ENCODE data around the gene LRRC55. TPM values are rescaled to one million over a fixed set of nuclear protein-coding genes. Genes with fewer than 3 reads are reported as not detected.

LRRC55 gene
- total RNA-seq, 1 experiment from 2014 or later, result 0.79 TPM

DNA sequence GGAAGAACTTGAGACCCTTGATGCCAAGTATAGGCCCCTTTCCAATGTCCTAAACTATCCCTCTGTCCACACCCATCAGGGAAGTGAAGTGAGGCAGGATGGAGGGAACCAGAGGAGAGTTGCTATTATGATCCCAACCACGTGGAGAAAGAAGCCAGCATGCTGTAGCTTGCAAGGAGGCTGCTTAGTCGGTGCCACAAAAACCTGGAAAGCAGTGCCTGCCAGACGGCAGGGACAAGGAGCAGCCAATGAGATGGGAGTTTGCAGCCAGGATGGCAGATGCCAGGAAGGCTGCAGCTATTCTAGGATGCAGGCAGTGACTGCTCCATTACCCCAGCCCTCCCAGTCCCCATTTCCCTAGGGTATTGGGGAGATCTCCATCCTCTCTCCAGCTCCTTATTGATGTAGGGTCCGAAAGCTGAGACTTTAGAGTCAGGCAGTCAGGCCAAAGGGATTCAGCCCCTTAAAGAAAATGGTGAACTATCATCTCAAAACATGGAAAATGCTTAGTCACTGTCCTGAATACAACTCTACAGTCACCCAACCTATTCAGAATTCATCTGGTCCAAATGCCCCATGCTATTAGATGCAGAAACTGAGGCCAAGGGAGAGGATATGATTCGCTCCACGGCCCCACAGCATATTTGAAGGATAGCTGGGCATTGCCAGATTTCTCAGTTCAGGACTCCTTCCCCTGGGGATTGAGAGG, 18.4 kb upstream of the LRRC55 start (continued):
- TF ChIP-seq ZNF121 (CRISPR knock-in tag; IDR thresholded peaks at IDR 0.05) (no peak), ATF1 (CRISPR knock-in tag; IDR thresholded peaks at IDR 0.05) (no peak), SP1 (CRISPR knock-in tag; conservative IDR thresholded peaks at IDR 0.05) (no peak), FOXJ3 (CRISPR knock-in tag; IDR thresholded peaks at IDR 0.05; ENCODE audit: borderline replicate concordance) (no peak)

DNA sequence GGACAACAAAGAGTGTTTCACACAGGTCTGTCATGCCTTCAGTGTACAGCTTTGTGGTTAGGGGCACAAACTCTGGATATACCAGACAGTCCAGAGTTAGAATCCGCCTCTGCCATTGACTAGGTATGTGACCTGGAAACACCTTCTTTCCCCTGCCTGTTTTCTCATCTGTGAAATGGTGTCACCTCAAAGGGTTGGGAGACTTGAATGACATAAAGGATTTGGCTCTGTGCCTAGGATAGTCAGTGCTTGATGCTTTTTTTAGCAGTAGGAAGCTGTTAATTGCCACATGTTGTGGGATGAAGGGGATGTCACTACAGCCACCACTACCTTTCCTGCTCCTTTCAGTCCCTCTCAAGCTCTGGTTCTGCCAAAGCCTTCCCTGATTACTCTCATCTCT, 17.4 kb upstream of the LRRC55 start:
- Mint-ChIP-seq H3K36me3 (peaks cover 6% of the 10 kb centered on the region; the same call in 1 of the 2 replicates), H3K27me3 (ENCODE audit: low read depth) (peaks cover 14% of the 10 kb centered on the region), H3K9me3 (peaks cover 12% of the 10 kb centered on the region), H3K4me1 (no peaks in the 10 kb centered on the region), H3K4me3 (no peak overlapping the region), H3K27ac (no peak overlapping the region)
- TF ChIP-seq ZNF317 (CRISPR knock-in tag; IDR thresholded peaks at IDR 0.05; ENCODE audit: borderline replicate concordance, low read depth) (no peak), JAZF1 (CRISPR knock-in tag; IDR thresholded peaks at IDR 0.05) (no peak), TP53 (CRISPR knock-in tag; IDR thresholded peaks at IDR 0.05) (no peak), NFYB (CRISPR knock-in tag; conservative IDR thresholded peaks at IDR 0.05; ENCODE audit: low read depth) (no peak), ZNF263 (CRISPR knock-in tag; IDR thresholded peaks at IDR 0.05; ENCODE audit: low read depth) (no peak), CREM (CRISPR knock-in tag; IDR thresholded peaks at IDR 0.05) (no peak), ZNF138 (CRISPR knock-in tag; conservative IDR thresholded peaks at IDR 0.05) (no peak)
- TF ChIP-seq, protein P1, sequence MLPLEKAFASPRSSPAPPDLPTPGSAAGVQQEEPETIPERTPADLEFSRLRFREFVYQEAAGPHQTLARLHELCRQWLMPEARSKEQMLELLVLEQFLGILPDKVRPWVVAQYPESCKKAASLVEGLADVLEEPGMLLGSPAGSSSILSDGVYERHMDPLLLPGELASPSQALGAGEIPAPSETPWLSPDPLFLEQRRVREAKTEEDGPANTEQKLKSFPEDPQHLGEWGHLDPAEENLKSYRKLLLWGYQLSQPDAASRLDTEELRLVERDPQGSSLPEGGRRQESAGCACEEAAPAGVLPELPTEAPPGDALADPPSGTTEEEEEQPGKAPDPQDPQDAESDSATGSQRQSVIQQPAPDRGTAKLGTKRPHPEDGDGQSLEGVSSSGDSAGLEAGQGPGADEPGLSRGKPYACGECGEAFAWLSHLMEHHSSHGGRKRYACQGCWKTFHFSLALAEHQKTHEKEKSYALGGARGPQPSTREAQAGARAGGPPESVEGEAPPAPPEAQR (CRISPR knock-in tag; IDR thresholded peaks at IDR 0.05), result no peak
- TF ChIP-seq, protein P2, sequence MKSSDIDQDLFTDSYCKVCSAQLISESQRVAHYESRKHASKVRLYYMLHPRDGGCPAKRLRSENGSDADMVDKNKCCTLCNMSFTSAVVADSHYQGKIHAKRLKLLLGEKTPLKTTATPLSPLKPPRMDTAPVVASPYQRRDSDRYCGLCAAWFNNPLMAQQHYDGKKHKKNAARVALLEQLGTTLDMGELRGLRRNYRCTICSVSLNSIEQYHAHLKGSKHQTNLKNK (CRISPR knock-in tag; IDR thresholded peaks at IDR 0.05), result no peak
- TF ChIP-seq, protein P3, sequence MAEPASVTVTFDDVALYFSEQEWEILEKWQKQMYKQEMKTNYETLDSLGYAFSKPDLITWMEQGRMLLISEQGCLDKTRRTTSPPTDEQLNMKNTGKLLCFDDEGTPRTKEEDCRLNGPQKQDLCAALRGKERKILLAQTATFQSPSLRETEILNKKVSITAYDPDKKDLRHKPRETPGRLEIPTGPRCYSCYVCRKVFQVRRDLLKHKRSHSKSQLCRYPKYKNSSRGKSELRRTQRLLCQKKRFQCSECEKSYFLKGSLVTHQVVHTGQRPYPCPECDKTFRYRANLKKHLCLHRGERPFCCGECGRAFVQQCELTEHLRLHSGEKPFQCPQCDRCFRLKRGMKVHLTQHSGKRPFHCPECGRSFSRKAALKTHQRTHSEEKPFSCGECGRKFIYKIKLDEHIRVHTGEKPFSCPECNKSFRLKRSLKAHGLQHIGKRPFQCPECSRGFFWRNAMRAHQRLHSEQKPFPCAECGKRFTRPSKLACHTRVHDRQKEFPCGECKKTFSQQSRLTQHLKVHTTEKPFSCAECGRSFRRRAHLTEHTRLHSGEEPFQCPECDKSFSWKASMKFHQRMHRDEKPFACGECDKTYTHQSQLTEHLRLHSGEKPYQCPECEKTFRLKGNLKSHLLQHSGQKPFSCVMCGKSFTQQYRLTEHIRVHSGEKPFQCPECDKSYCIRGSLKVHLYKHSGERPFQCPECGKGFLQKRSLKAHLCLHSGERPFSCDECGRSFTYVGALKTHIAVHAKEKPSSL (CRISPR knock-in tag; conservative IDR thresholded peaks at IDR 0.05), result no peak
- TF ChIP-seq, protein P4, sequence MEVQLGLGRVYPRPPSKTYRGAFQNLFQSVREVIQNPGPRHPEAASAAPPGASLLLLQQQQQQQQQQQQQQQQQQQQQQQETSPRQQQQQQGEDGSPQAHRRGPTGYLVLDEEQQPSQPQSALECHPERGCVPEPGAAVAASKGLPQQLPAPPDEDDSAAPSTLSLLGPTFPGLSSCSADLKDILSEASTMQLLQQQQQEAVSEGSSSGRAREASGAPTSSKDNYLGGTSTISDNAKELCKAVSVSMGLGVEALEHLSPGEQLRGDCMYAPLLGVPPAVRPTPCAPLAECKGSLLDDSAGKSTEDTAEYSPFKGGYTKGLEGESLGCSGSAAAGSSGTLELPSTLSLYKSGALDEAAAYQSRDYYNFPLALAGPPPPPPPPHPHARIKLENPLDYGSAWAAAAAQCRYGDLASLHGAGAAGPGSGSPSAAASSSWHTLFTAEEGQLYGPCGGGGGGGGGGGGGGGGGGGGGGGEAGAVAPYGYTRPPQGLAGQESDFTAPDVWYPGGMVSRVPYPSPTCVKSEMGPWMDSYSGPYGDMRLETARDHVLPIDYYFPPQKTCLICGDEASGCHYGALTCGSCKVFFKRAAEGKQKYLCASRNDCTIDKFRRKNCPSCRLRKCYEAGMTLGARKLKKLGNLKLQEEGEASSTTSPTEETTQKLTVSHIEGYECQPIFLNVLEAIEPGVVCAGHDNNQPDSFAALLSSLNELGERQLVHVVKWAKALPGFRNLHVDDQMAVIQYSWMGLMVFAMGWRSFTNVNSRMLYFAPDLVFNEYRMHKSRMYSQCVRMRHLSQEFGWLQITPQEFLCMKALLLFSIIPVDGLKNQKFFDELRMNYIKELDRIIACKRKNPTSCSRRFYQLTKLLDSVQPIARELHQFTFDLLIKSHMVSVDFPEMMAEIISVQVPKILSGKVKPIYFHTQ (CRISPR knock-in tag; IDR thresholded peaks at IDR 0.05), result no peak
- TF ChIP-seq, protein P5, sequence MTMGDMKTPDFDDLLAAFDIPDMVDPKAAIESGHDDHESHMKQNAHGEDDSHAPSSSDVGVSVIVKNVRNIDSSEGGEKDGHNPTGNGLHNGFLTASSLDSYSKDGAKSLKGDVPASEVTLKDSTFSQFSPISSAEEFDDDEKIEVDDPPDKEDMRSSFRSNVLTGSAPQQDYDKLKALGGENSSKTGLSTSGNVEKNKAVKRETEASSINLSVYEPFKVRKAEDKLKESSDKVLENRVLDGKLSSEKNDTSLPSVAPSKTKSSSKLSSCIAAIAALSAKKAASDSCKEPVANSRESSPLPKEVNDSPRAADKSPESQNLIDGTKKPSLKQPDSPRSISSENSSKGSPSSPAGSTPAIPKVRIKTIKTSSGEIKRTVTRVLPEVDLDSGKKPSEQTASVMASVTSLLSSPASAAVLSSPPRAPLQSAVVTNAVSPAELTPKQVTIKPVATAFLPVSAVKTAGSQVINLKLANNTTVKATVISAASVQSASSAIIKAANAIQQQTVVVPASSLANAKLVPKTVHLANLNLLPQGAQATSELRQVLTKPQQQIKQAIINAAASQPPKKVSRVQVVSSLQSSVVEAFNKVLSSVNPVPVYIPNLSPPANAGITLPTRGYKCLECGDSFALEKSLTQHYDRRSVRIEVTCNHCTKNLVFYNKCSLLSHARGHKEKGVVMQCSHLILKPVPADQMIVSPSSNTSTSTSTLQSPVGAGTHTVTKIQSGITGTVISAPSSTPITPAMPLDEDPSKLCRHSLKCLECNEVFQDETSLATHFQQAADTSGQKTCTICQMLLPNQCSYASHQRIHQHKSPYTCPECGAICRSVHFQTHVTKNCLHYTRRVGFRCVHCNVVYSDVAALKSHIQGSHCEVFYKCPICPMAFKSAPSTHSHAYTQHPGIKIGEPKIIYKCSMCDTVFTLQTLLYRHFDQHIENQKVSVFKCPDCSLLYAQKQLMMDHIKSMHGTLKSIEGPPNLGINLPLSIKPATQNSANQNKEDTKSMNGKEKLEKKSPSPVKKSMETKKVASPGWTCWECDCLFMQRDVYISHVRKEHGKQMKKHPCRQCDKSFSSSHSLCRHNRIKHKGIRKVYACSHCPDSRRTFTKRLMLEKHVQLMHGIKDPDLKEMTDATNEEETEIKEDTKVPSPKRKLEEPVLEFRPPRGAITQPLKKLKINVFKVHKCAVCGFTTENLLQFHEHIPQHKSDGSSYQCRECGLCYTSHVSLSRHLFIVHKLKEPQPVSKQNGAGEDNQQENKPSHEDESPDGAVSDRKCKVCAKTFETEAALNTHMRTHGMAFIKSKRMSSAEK (CRISPR knock-in tag; IDR thresholded peaks at IDR 0.05; ENCODE audit: borderline replicate concordance), result no peak
- ATAC-seq (no peak), DNase-seq (ENCODE audit: low spot score) (no peak)
- ChIA-PET CTCF (interaction anchor here (3.6 kb wide), 1 partner anchor 85 kb away, joined by 16 read pairs; no protein-coding TSS in a partner anchor), POLR2A (no interaction called here)

All from WTC11 (cell line).